HG03565 (cell line): Measurements from ENCODE around the gene ENOX1.

Experiments
- ATAC-seq: cut with Tn5 transposase; IDR thresholded peaks from one replicate; pipeline ENCODE4 v1.9.1; 2021; ENCODE audit warnings: mild to moderate bottlenecking, moderate library complexity; ENCODE audit not compliant: unreplicated experiment

The ENOX1 gene

GRCh38 chr13:43297967-43298678 is 488.6 kb downstream of the ENOX1 start:
- no peak for ATAC-seq

- no peak for ATAC-seq
Measured at GRCh38 chr13:43295825-43296564, 490.8 kb downstream of the ENOX1 start.

GRCh38 chr13:43295321-43295720 is 491.5 kb downstream of the ENOX1 start:
- ATAC-seq, result no peak

GRCh38 chr13:43294412-43294811 is 492.4 kb downstream of the ENOX1 start:
- ATAC-seq, result no peak

- no peak for ATAC-seq
Measured at GRCh38 chr13:43293986-43294385, 492.8 kb downstream of the ENOX1 start.

GRCh38 chr13:43293561-43293960 is 493.2 kb downstream of the ENOX1 start:
- ATAC-seq, result no peak

- no peak for ATAC-seq
Measured at GRCh38 chr13:43293008-43293407, 493.8 kb downstream of the ENOX1 start.

GRCh38 chr13:43291287-43292060 is 495.3 kb downstream of the ENOX1 start:
- no peak for ATAC-seq

- no peak for ATAC-seq
Measured at GRCh38 chr13:43289470-43290255, 497.1 kb downstream of the ENOX1 start.

- no peak for ATAC-seq
Measured at GRCh38 chr13:43286751-43287150, 500.0 kb downstream of the ENOX1 start.

- no peak for ATAC-seq
Measured at GRCh38 chr13:43285933-43286597, 500.7 kb downstream of the ENOX1 start.

- ATAC-seq, result no peak
Measured at GRCh38 chr13:43284162-43284561, 502.6 kb downstream of the ENOX1 start.

GRCh38 chr13:43279696-43280095 is 507.1 kb downstream of the ENOX1 start:
- ATAC-seq, result no peak

GRCh38 chr13:43278127-43278526 is 508.6 kb downstream of the ENOX1 start:
- no peak for ATAC-seq

- no peak for ATAC-seq
Measured at GRCh38 chr13:43277142-43277541, 509.6 kb downstream of the ENOX1 start.

GRCh38 chr13:43274881-43275280 is 511.9 kb downstream of the ENOX1 start:
- ATAC-seq, result no peak

- no peak for ATAC-seq
Measured at GRCh38 chr13:43273362-43273761, 513.4 kb downstream of the ENOX1 start.

GRCh38 chr13:43272851-43273250 is 513.9 kb downstream of the ENOX1 start:
- ATAC-seq, result no peak

- no peak for ATAC-seq
Measured at GRCh38 chr13:43271152-43271551, 515.6 kb downstream of the ENOX1 start.

- no peak for ATAC-seq
Measured at GRCh38 chr13:43270130-43270830, 516.5 kb downstream of the ENOX1 start.
